ENCODE data around the gene ALOXE3. TPM values are rescaled to one million over a fixed set of nuclear protein-coding genes. Genes with fewer than 3 reads are reported as not detected.

The ALOXE3 gene
- total RNA-seq, 1 experiment from 2014 or later: not detected

DNA sequence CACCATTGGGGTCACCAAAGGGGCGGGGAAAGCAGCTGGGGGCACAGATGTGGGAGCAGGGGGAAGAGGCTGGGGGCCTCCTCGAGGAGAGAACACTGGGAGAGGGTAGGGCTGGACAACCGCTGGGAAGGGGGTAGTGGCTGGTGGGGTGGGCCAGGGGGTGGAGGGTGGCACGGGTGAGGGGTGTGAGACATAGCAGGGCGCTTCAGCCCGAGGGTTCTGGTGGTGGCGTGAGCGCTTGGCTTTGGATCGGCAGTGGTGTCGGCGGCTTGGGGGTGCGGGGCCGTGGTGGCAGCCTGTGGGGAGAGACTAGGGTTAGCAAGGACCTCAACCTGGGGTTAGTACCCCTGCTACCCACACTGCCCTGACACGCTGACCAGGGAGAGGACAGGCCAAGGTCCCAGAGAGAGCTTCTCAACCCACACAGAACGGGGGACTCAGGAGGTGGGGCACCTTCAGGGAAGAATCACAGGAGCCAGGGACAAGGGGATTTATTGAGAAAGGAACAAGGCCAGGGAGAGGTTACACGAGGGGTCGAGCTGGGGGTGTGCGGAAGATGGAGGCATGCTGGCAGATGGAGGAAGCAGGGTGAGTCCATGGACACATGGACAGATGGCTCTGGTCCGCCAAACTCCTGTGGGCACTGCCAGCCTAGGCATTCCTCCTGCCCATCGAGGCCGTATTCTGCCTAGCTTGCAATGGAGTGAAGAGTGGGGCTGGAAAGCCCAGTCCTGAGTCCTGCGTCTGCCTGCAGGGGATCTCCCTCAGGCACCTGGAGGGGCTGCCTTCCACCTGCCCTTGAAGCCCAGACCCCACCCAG is 25.5 kb upstream of the ALOXE3 start:
- H3K9me3 Mint-ChIP-seq (ENCODE audit: low read depth, unreplicated experiment): no peaks in the 10 kb centered on the region
- no peaks in the 10 kb centered on the region for H3K27me3 Mint-ChIP-seq (ENCODE audit: unreplicated experiment)
- H3K4me3 Mint-ChIP-seq (ENCODE audit: low read depth, unreplicated experiment): no peak overlapping the region
- no TSS peak for BruUV-seq (replicated peaks)
- TF ChIP-seq, protein P1, sequence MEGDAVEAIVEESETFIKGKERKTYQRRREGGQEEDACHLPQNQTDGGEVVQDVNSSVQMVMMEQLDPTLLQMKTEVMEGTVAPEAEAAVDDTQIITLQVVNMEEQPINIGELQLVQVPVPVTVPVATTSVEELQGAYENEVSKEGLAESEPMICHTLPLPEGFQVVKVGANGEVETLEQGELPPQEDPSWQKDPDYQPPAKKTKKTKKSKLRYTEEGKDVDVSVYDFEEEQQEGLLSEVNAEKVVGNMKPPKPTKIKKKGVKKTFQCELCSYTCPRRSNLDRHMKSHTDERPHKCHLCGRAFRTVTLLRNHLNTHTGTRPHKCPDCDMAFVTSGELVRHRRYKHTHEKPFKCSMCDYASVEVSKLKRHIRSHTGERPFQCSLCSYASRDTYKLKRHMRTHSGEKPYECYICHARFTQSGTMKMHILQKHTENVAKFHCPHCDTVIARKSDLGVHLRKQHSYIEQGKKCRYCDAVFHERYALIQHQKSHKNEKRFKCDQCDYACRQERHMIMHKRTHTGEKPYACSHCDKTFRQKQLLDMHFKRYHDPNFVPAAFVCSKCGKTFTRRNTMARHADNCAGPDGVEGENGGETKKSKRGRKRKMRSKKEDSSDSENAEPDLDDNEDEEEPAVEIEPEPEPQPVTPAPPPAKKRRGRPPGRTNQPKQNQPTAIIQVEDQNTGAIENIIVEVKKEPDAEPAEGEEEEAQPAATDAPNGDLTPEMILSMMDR (IDR thresholded peaks at IDR 0.05; ENCODE audit: unreplicated experiment): no peak
- no peak overlapping the region for H3K27ac Mint-ChIP-seq (ENCODE audit: unreplicated experiment)
- H3K4me1 Mint-ChIP-seq (ENCODE audit: low read depth, unreplicated experiment): no peaks in the 10 kb centered on the region
- DNase-seq: no peak
- CTCF ChIA-PET: no interaction called here
- H3K36me3 Mint-ChIP-seq (ENCODE audit: insufficient read depth, unreplicated experiment): peaks cover 39% of the 10 kb centered on the region
- intact Hi-C loops (cut with micrococcal nuclease; ENCODE audit: unreplicated experiment): no loop called here

DNA sequence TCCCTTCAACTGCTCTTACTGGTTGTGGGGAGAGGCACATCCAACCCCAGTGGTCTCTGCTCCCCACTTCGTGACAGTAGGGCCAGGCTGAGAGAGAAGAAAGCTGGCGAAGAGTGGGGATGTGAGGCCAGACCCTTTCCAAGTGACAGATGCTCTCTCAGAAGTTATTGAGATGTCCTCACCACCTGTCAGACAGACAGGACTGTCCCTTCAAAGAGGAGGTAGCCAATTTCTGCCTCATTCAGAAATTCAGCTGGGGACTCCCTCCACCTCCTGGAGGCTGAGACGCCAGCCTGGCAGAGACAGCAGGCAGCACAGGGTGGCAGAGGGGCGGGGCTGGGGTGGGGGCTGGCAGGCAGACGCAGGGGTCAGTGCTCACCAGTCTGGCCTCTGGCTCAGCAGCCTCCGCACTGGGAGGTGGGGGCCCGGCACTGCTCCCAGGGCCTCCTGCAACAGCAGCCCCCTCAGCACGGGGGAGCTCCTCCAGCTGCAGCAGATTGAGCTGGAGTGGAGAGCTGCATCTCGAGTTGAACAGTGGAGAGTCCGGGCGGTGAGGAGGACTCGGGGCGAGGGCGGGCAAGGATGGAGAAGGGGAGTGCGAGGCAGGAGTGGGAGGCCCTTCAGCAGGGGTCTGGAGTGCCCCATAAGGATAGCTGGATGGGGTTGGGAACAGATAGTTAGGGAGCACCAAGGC is 24.7 kb upstream of the ALOXE3 start:
- CTCF ChIA-PET: no interaction called here
- DNase-seq: no peak
- TF ChIP-seq, protein P1 (IDR thresholded peaks at IDR 0.05; ENCODE audit: unreplicated experiment): no peak
- intact Hi-C loops (cut with micrococcal nuclease; ENCODE audit: unreplicated experiment): no loop called here
- Mint-ChIP-seq H3K36me3 (ENCODE audit: insufficient read depth, unreplicated experiment) (peaks cover 33% of the 10 kb centered on the region), H3K4me3 (ENCODE audit: low read depth, unreplicated experiment) (no peak overlapping the region), H3K9me3 (ENCODE audit: low read depth, unreplicated experiment) (no peaks in the 10 kb centered on the region), H3K4me1 (ENCODE audit: low read depth, unreplicated experiment) (no peaks in the 10 kb centered on the region), H3K27me3 (ENCODE audit: unreplicated experiment) (no peaks in the 10 kb centered on the region), H3K27ac (ENCODE audit: unreplicated experiment) (no peak overlapping the region)
- BruUV-seq (replicated peaks): no TSS peak

DNA sequence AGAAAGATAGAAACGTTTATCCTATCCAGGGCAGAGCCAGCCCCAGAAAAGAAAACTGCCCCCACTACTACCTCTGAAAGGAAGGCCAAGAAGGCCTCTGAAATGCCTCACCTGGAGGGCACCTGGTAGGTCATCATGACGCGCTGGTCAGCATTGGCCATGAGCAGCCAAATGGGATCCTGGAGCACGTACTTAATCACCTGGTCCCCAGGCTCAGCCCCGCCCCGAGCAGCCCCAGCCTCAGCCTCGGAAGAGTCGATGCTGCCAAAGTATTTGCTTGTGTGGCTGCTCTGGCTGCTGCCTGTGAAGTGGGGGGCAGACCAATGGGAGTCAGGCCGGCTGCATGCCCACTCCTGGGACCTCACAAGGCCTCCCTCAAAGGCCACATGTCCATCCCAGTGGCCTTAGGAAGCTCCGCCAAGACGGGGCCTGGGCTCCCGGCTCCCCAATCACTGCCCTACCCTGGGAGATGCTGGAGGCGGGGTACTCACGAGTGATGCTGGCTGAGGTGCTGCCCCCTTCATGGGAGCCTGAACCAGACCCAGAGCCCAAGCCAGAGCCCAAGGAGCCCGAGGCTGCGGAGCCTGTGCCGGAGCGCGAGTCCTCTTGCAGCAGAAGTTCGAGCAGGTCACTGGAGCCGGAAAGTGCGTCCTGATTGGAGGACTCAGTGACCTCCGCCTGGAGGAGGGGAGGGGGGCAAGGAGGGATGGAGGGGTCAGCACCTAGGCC is 24.0 kb upstream of the ALOXE3 start:
- intact Hi-C loops (cut with micrococcal nuclease; ENCODE audit: unreplicated experiment): no loop called here
- CTCF ChIA-PET: no interaction called here
- TF ChIP-seq, protein P1 (IDR thresholded peaks at IDR 0.05; ENCODE audit: unreplicated experiment): no peak
- no peak for DNase-seq
- Mint-ChIP-seq H3K27me3 (ENCODE audit: unreplicated experiment) (no peaks in the 10 kb centered on the region), H3K4me3 (ENCODE audit: low read depth, unreplicated experiment) (no peak overlapping the region), H3K9me3 (ENCODE audit: low read depth, unreplicated experiment) (no peaks in the 10 kb centered on the region), H3K4me1 (ENCODE audit: low read depth, unreplicated experiment) (no peaks in the 10 kb centered on the region), H3K27ac (ENCODE audit: unreplicated experiment) (no peak overlapping the region), H3K36me3 (ENCODE audit: insufficient read depth, unreplicated experiment) (peaks cover 29% of the 10 kb centered on the region)
- no TSS peak for BruUV-seq (replicated peaks)

DNA sequence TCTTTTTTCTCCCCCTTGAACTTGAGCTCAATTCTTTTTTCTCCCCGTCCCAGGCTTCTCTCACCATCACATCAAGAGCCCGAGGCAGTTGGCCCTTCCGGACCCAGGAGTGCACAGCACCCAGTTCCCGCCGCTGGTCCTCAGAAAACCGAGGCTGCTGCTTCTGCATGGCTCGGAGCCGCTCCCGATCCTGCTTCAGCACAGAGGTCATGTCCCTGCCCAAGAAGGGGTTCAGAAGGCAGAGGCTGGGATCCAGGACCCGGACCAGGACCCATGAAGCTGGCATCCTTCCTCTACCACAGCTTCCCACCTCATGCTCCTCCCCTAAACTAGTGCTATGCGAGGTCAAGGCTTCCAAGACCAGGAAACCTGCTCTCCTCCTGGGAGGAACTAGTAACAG is 23.4 kb upstream of the ALOXE3 start:
- CTCF ChIA-PET: interaction anchor here (0.9 kb wide), 1 partner anchor 20 kb away, joined by 4 read pairs; no protein-coding TSS in a partner anchor
- H3K4me1 Mint-ChIP-seq (ENCODE audit: low read depth, unreplicated experiment): no peaks in the 10 kb centered on the region
- TF ChIP-seq, protein P1 (IDR thresholded peaks at IDR 0.05; ENCODE audit: unreplicated experiment): no peak
- H3K27ac Mint-ChIP-seq (ENCODE audit: unreplicated experiment): no peak overlapping the region
- no peaks in the 10 kb centered on the region for H3K27me3 Mint-ChIP-seq (ENCODE audit: unreplicated experiment)
- DNase-seq: no peak
- H3K4me3 Mint-ChIP-seq (ENCODE audit: low read depth, unreplicated experiment): no peak overlapping the region
- H3K36me3 Mint-ChIP-seq (ENCODE audit: insufficient read depth, unreplicated experiment): peaks cover 23% of the 10 kb centered on the region
- no peaks in the 10 kb centered on the region for H3K9me3 Mint-ChIP-seq (ENCODE audit: low read depth, unreplicated experiment)
- BruUV-seq (replicated peaks): no TSS peak
- intact Hi-C loops (cut with micrococcal nuclease; ENCODE audit: unreplicated experiment): no loop called here
